MCF 10A (cell line): Measurements from ENCODE around the gene ADAMTS10. TPM values are rescaled to one million over a fixed set of nuclear protein-coding genes. Genes with fewer than 3 reads are reported as not detected.
A peak's percentile ranks its signal among the peaks of the same experiment; 100 is the strongest.

Source experiments
- BruUV-seq: library from RNA; stranded (reverse); fragments of 400-500 nt; replicated peaks from 2 replicates; lab custom pipeline; 2021; lab: Mats Ljungman, UMichigan
- CTCF ChIA-PET: fragments of 300-600 bp; sonication (Branson Sonifier 250); formaldehyde crosslinking; extraction: SDS; loops from one replicate; lab custom pipeline; 2021; ENCODE audit warnings: antibody characterized with exemption, inconsistent platforms; lab: Yijun Ruan, JAX
- POLR2A ChIA-PET: fragments of 300-600, 350-650 bp; sonication (Branson Sonifier 250); formaldehyde crosslinking; extraction: SDS; loops from one replicate; lab custom pipeline; 2020; ENCODE audit warnings: antibody characterized with exemption, inconsistent platforms; lab: Yijun Ruan, JAX
- DNase-seq: peaks from one replicate; pipeline ENCODE4 v3.0.0-alpha.2; 2018; ENCODE audit not compliant: unreplicated experiment
- H3K27ac Mint-ChIP-seq: one replicate; pipeline ENCODE4 v1.8.0; 2022; ENCODE audit warnings: mild to moderate bottlenecking, low read depth, mixed read lengths; ENCODE audit not compliant: unreplicated experiment
- H3K27me3 Mint-ChIP-seq: one replicate; pipeline ENCODE4 v1.8.0; 2022; ENCODE audit warnings: mixed read lengths; ENCODE audit not compliant: insufficient read depth, unreplicated experiment
- H3K36me3 Mint-ChIP-seq: one replicate; pipeline ENCODE4 v1.8.0; 2022; ENCODE audit warnings: mild to moderate bottlenecking, moderate library complexity, mixed read lengths; ENCODE audit not compliant: insufficient read depth, unreplicated experiment
- H3K4me1 Mint-ChIP-seq: one replicate; pipeline ENCODE4 v1.8.0; 2022; ENCODE audit warnings: mixed read lengths; ENCODE audit not compliant: insufficient read depth, unreplicated experiment
- H3K4me3 Mint-ChIP-seq: one replicate; pipeline ENCODE4 v1.8.0; 2022; ENCODE audit warnings: mild to moderate bottlenecking, moderate library complexity, mixed read lengths; ENCODE audit not compliant: unreplicated experiment
- H3K9me3 Mint-ChIP-seq: one replicate; pipeline ENCODE4 v1.8.0; 2022; ENCODE audit warnings: mixed read lengths; ENCODE audit not compliant: unreplicated experiment
- CTCF ChIP-seq: fragments of 200-600 bp; IDR thresholded peaks from one replicate; pipeline ENCODE4 v1.8.0; 2022; ENCODE audit warnings: antibody characterized with exemption, mild to moderate bottlenecking; ENCODE audit not compliant: unreplicated experiment
- intact Hi-C: fragments of 100-400 bp; cut with micrococcal nuclease; formaldehyde crosslinking; loops from 2 replicates; pipeline ENCODE4 v1.14.1; 2022
- total RNA-seq: library from RNA; stranded (reverse); gene quantifications from 2 replicates; pipeline ENCODE4 v1.2.3, GENCODE V29; 2022

ADAMTS10 gene
- total RNA-seq, 1 experiment from 2014 or later, result not detected

- CTCF ChIA-PET, result interaction anchor here (0.7 to 1.8 kb wide), 2 partner anchors 27 to 1584 kb away, joined by 3 to 7 read pairs; no protein-coding TSS in a partner anchor
- H3K27ac Mint-ChIP-seq, result no peak overlapping the region
- TF ChIP-seq CTCF, result no peak
- intact Hi-C loops, result no loop called here
- no peaks in the 10 kb centered on the region for H3K4me1 Mint-ChIP-seq
- no TSS peak for BruUV-seq
- H3K4me3 Mint-ChIP-seq, result no peak overlapping the region
- POLR2A ChIA-PET, result no interaction called here
- H3K9me3 Mint-ChIP-seq, result no peaks in the 10 kb centered on the region
- H3K36me3 Mint-ChIP-seq, result peaks cover 6% of the 10 kb centered on the region
- H3K27me3 Mint-ChIP-seq, result peaks cover 5% of the 10 kb centered on the region
- peak; percentile 26 for DNase-seq
Observed at GRCh38 chr19:8552810-8553209, 57.7 kb downstream of the ADAMTS10 start.

DNA sequence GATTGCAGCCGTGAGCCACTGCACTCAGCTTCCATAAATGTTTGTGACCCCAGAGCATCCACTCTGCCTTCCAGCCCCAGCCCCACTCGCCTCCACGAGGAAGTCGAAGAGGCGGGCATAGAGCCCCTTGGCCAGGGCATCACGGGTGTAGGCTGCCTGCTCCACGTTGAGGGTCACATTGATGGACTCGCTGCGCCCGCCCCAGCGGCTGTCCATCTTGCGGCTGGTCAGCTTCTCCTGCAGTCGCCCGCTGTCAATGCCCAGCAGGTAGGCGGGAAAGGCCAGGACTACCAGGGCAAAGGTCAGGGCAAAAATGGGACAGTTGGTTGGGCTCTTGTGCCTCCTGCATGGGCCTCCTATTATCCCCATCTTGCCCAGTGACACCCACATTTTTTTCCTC lies 60.4 kb downstream of the ADAMTS10 start:
- Mint-ChIP-seq H3K27me3 (no peaks in the 10 kb centered on the region), H3K27ac (no peak overlapping the region), H3K36me3 (peaks cover 13% of the 10 kb centered on the region), H3K4me1 (no peaks in the 10 kb centered on the region), H3K4me3 (no peak overlapping the region), H3K9me3 (no peaks in the 10 kb centered on the region)
- no TSS peak for BruUV-seq
- intact Hi-C loops, result no loop called here
- CTCF ChIA-PET, result no interaction called here
- no peak for DNase-seq
- no peak for TF ChIP-seq CTCF
- POLR2A ChIA-PET, result no interaction called here

DNA sequence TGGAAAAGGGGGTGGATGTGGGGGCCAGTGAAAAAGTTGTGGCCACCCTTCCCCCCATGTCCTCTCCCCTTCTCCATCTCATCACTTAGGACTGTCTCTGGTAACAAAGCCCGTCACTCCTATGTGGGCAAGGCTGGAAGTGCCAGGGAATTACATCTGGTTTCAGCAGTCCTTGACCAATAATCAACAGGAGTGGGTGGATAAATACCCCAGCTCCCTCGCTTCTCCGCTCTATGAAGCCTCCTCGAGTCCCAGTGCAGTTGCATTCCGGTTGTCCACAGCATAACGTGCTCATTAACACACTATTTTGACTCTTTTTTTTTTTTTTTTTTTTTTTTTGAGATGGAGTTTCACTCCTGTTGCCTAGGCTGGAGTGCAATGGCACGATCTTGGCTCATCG lies 64.8 kb downstream of the ADAMTS10 start:
- no peak overlapping the region for H3K27ac Mint-ChIP-seq
- no peaks in the 10 kb centered on the region for H3K4me1 Mint-ChIP-seq
- ChIA-PET CTCF (interaction anchor here (0.5 to 1.3 kb wide), 4 partner anchors 30 to 192 kb away, joined by 3 to 5 read pairs (median 4); no protein-coding TSS in a partner anchor), POLR2A (no interaction called here)
- no peaks in the 10 kb centered on the region for H3K27me3 Mint-ChIP-seq
- TF ChIP-seq CTCF, result no peak
- no peak for DNase-seq
- BruUV-seq, result no TSS peak
- intact Hi-C loops, result no loop called here
- H3K36me3 Mint-ChIP-seq, result peaks cover 13% of the 10 kb centered on the region
- no peak overlapping the region for H3K4me3 Mint-ChIP-seq
- no peaks in the 10 kb centered on the region for H3K9me3 Mint-ChIP-seq

DNA sequence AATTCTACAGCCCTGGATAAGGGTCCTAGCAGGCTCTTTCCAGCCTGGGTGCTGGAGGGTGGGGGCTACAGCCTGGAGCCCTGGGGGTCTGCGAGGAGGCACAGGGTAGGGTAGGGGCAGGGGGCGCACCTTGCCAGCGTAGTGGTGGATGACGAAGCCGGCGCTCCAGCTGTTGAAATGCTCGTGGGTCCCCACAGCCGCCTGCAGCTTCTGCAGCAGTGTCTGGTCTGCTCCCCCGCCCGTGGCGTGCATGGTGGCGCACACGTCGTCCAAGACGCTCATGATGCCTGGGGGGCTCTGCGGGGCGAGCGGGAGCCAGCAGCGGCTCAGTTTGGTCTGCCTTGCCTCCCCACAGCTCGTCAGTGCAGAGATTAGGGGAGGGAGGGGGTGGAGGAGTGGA lies 66.3 kb downstream of the ADAMTS10 start:
- DNase-seq, result no peak
- Mint-ChIP-seq H3K27me3 (no peaks in the 10 kb centered on the region), H3K4me1 (no peaks in the 10 kb centered on the region), H3K9me3 (no peaks in the 10 kb centered on the region), H3K27ac (no peak overlapping the region), H3K36me3 (peaks cover 13% of the 10 kb centered on the region), H3K4me3 (no peak overlapping the region)
- BruUV-seq, result no TSS peak
- no peak for TF ChIP-seq CTCF
- intact Hi-C loops, result no loop called here
- ChIA-PET CTCF (interaction anchor here (0.7 to 1.5 kb wide), 2 partner anchors 35 to 37 kb away, joined by 3 to 6 read pairs; no protein-coding TSS in a partner anchor), POLR2A (no interaction called here)
